PC-9 (cell line): Measurements from ENCODE around the gene OBSCN.

Source experiments
- CTCF ChIP-seq: fragments of 200-600 bp; sonication (generic); conservative IDR thresholded peaks from 2 replicates; pipeline ENCODE4 v1.6.1; 2017; ENCODE audit warnings: mixed run types, antibody characterized with exemption, mild to moderate bottlenecking, moderate library complexity
- EZH2 ChIP-seq: fragments of 200-600 bp; sonication (generic); IDR thresholded peaks from 2 replicates; pipeline ENCODE4 v1.8.0; 2017; ENCODE audit warnings: antibody characterized with exemption, low read depth

- no peak for TF ChIP-seq CTCF
- no peak for TF ChIP-seq EZH2
Observed at GRCh38 chr1:228364068-228364705, 156.3 kb downstream of the OBSCN start.
